Fibroblast of lung (primary cell): ENCODE data around the gene PDCD4. TPM values are rescaled to one million over a fixed set of nuclear protein-coding genes. Genes with fewer than 3 reads are reported as not detected.
"Not testable (repeated sequence)": the region's sequence is repeated elsewhere in the genome, so short reads cannot be mapped to it uniquely, and the experiment has no call there.

Experiments used
- DNase-seq, 2 donors: peaks; one replicate each; pipeline versions ENCODE4 v3.0.0 to v3.0.0-alpha.2; 2010; ENCODE audit warnings: low read depth in 2 of 2
- H2AFZ ChIP-seq: 2 replicates; pipeline ENCODE4 v1.5.1; 2012; ENCODE audit warnings: low read length, control low read depth, inconsistent platforms
- H3K27ac ChIP-seq: 2 replicates; pipeline ENCODE4 v1.5.1; 2011; ENCODE audit warnings: low read length, control low read depth; ENCODE audit not compliant: insufficient read depth
- H3K27me3 ChIP-seq: 2 replicates; pipeline ENCODE4 v1.5.1; 2011; ENCODE audit warnings: mild to moderate bottlenecking, low read length; ENCODE audit not compliant: control insufficient read depth, insufficient read depth
- H3K36me3 ChIP-seq: 2 replicates; pipeline ENCODE4 v1.5.1; 2011; ENCODE audit warnings: low read length; ENCODE audit not compliant: control insufficient read depth, insufficient read depth
- H3K4me1 ChIP-seq: 2 replicates; pipeline ENCODE4 v1.5.1; 2011; ENCODE audit warnings: low read length; ENCODE audit not compliant: control insufficient read depth, insufficient read depth; ENCODE audit errors: extremely low read depth
- H3K4me2 ChIP-seq: 2 replicates; pipeline ENCODE4 v1.5.1; 2011; ENCODE audit warnings: low read length, control low read depth; ENCODE audit not compliant: insufficient read depth; ENCODE audit errors: extremely low read depth
- H3K4me3 ChIP-seq, 4 experiments: fragments of 200-600 bp in 1 of 4; sonication (generic) in 1 of 4; replicated peaks in 1 of 4; 2 replicates each; pipeline ENCODE4 v1.5.1; 2011 to 2016; ENCODE audit warnings: low read length in 4 of 4, low read depth in 3 of 4, mild to moderate bottlenecking in 3 of 4, control low read depth in 2 of 4, inconsistent platforms in 1 of 4, mixed read lengths in 1 of 4; ENCODE audit not compliant: insufficient read depth in 1 of 4; ENCODE audit errors: control extremely low read depth in 1 of 4
- H3K79me2 ChIP-seq: 2 replicates; pipeline ENCODE4 v1.5.1; 2012; ENCODE audit warnings: mild to moderate bottlenecking, low read length, inconsistent platforms; ENCODE audit not compliant: control insufficient read depth, insufficient read depth
- H3K9ac ChIP-seq: 2 replicates; pipeline ENCODE4 v1.5.1; 2011; ENCODE audit warnings: mild to moderate bottlenecking, low read length, control low read depth; ENCODE audit not compliant: insufficient read depth
- H3K9me3 ChIP-seq: 2 replicates; pipeline ENCODE4 v1.5.1; 2012; ENCODE audit warnings: low read depth, low read length; ENCODE audit not compliant: control insufficient read depth, insufficient read depth
- H4K20me1 ChIP-seq: 2 replicates; pipeline ENCODE4 v1.5.1; 2011; ENCODE audit warnings: low read length; ENCODE audit not compliant: control insufficient read depth, insufficient read depth; ENCODE audit errors: extremely low read depth
- EZH2 ChIP-seq: IDR thresholded peaks from 2 replicates; pipeline ENCODE4 v1.5.1; 2012; ENCODE audit warnings: low read length, control low read depth, mild to moderate bottlenecking; ENCODE audit errors: missing control alignments
- polyA plus RNA-seq, 2 donors: library from polyadenylated mRNA; depleted of rRNA in 1 of 2; stranded (reverse) in 1 of 2; unstranded in 1 of 2; fragments of >200 nt; gene quantifications; 2 replicates each; pipeline ENCODE4 v1.2.1, GENCODE V29; 2011 to 2012; ENCODE audit warnings: missing spikeins in 1 of 2
- total RNA-seq: library from RNA; depleted of rRNA; stranded (reverse); fragments of >200 nt; gene quantifications from 2 replicates; pipeline ENCODE4 v1.2.1, GENCODE V29; 2014
- TF ChIP-seq, protein P1 (sequence below), 2 donors: IDR thresholded peaks in 1 of 2; conservative IDR thresholded peaks in 1 of 2; 1 replicate in 1 of 2; 2 replicates in 1 of 2; pipeline ENCODE4 v1.5.1; 2011 to 2012; ENCODE audit warnings: low read length in 2 of 2, control low read depth in 1 of 2, inconsistent platforms in 1 of 2, low read depth in 1 of 2, mild to moderate bottlenecking in 1 of 2

PDCD4 gene
- total and polyA plus RNA-seq, 2 donors (not counting 1 experiment from before 2014, with no cell fraction given), result 54.6 to 83.7 TPM

DNA sequence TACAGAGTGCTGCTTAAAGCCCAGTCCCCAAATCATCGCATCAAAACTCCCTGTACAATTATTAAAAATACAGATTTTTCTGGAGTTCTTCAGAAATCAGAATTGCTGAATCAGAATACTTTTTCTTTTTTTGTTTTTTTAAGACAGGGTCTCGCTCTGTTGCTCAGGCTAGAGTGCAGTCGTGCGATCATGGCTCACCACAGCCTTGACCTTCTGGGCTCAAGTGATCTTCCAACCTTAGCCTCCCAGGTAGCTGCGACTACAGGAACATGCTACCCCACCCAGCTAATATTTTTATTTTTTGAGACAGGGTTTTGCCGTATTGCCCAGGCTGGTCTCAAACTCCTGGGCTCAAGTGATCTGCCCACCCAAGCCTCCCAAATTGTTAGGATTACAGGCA is 43.3 kb downstream of the PDCD4 start:
- Histone ChIP-seq H3K4me3 (no peak overlapping the region), H2AFZ (no peak overlapping the region), H3K79me2 (peaks cover 2% of the 10 kb centered on the region), H3K9me3 (no peaks in the 10 kb centered on the region), H3K27ac (no peak overlapping the region), H3K36me3 (no peaks in the 10 kb centered on the region), H4K20me1 (no peaks in the 10 kb centered on the region), H3K4me2 (no peak overlapping the region), H3K9ac (no peak overlapping the region), H3K4me1 (peaks cover 2% of the 10 kb centered on the region), H3K27me3 (no peaks in the 10 kb centered on the region)
- DNase-seq, result no peak
- TF ChIP-seq EZH2, result no peak
- TF ChIP-seq, protein P1, sequence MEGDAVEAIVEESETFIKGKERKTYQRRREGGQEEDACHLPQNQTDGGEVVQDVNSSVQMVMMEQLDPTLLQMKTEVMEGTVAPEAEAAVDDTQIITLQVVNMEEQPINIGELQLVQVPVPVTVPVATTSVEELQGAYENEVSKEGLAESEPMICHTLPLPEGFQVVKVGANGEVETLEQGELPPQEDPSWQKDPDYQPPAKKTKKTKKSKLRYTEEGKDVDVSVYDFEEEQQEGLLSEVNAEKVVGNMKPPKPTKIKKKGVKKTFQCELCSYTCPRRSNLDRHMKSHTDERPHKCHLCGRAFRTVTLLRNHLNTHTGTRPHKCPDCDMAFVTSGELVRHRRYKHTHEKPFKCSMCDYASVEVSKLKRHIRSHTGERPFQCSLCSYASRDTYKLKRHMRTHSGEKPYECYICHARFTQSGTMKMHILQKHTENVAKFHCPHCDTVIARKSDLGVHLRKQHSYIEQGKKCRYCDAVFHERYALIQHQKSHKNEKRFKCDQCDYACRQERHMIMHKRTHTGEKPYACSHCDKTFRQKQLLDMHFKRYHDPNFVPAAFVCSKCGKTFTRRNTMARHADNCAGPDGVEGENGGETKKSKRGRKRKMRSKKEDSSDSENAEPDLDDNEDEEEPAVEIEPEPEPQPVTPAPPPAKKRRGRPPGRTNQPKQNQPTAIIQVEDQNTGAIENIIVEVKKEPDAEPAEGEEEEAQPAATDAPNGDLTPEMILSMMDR (conservative IDR thresholded peaks at IDR 0.05 in 1 of 2, IDR thresholded peaks at IDR 0.05 in 1 of 2; ENCODE audit: low read depth in 1 of 2, low read length in 2 of 2), result no peak

DNA sequence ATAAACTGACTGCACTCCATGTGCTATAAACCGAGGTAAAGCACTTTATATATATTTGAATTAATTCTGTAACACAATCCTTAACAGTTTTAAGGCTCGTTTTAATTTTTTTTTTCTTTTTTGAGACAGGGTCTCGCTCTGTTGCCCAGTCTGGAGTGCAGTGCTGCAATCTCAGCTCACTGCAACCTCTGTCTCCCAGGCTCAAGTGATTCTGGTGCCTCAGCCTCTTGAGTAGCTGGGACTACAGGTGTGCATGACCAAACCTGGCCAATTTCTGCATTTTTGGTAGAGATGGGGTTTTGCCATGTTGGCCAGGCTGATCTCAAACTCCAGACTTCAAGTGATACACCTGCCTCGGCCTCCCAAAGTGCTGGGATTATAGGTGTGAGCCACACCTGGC is 43.9 kb downstream of the PDCD4 start:
- H3K4me3 ChIP-seq, H4K20me1 ChIP-seq, DNase-seq, H3K36me3 ChIP-seq, H3K4me1 ChIP-seq, H3K9me3 ChIP-seq, H3K4me2 ChIP-seq, H3K27ac ChIP-seq, H3K27me3 ChIP-seq, H3K79me2 ChIP-seq, H3K9ac ChIP-seq, H2AFZ ChIP-seq: not testable (repeated sequence)

DNA sequence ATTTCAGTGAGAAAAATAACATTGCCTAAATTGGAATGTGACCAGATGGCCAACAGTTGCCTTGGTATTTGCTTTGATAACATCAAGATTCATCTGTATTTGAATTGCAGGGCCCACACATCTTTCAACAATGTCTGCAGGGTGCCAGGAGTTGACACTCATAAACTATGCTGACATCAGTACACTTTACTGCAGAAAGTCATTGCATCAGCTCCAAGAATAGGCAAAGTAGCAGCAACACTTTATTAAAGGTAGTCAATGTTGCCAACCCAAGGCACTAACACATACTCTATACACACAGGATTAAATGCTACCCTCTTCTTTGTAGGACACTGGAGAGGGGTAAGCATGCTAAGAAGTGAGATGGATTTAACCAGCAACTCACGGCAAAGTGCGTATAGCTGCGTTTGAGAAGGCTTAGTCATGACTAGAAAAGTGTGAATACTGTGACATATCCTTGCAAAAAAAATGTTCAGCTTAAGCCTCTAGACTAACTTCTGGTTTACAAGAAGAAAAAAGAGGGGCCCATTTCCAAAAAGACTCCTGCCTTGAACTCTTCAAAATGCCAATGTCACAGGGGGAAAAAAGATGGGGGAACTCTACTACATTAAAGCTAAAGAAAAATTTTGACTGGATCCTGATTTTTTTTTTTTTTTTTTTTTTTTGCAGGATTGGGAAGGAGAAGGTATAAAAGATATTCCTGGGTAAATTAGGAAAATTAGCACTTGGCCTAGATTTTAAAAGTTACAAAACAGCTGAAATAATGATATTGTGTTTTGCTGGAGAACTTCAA is 45.0 kb downstream of the PDCD4 start:
- TF ChIP-seq, protein P1 (conservative IDR thresholded peaks at IDR 0.05 in 1 of 2, IDR thresholded peaks at IDR 0.05 in 1 of 2; ENCODE audit: low read depth in 1 of 2, low read length in 2 of 2), result no peak
- no peak for TF ChIP-seq EZH2
- Histone ChIP-seq H3K4me2 (no peak overlapping the region), H3K79me2 (peaks cover 19% of the 10 kb centered on the region), H3K4me1 (peaks cover 2% of the 10 kb centered on the region), H2AFZ (no peak overlapping the region), H3K9me3 (no peaks in the 10 kb centered on the region), H3K4me3 (no peak overlapping the region), H4K20me1 (no peaks in the 10 kb centered on the region), H3K27me3 (no peaks in the 10 kb centered on the region), H3K36me3 (no peaks in the 10 kb centered on the region), H3K27ac (no peak overlapping the region), H3K9ac (no peak overlapping the region)
- peak; percentile 69 to 92 for DNase-seq
